Ammon's horn (tissue), 1 donor: ENCODE measurements around the gene LAMP2.
"Not testable (repeated sequence)": the region's sequence is repeated elsewhere in the genome, so short reads cannot be mapped to it uniquely, and the experiment has no call there.

Experiments used
- DNase-seq: peaks from one replicate; pipeline ENCODE4 v3.0.0-alpha.2; 2016; ENCODE audit warnings: low spot score

The LAMP2 gene

DNA sequence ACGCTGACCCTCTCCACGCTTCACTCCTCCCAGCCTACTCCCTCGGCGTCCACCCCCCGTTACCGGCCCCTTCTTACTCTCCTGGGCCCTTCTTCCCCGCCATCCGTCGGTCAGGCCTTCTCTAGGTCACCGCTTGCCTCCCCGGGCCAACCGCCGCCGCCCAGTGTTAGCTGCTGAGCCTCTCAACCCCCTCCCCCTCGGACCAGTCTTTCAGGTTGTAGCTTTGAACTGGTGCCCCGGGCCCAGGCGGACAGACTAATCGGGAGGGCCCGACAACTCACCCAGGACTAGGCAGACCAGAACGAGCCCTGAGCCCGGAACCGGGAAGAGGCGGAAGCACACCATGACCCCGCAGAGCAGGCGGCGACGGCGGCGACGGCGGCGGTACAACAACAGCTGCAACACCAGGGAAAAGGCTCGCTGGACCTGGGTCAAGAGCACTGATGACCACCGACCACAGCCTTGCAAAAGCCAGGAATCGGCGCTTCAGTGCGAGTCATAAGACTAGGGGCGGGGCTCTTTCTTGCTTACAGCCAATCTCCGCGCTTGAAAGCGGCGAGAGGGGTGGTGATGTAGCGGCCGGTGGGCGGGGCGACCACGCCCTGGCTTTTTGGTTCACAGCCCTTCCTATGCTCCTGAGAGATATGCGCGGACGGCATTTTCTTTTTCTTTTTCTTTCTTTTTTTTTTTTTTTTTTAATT lies at the start of gene LAMP2:
LAMP2 (minus strand) TSS at position 472 of the 701 bp plus-strand sequence; CDS start at position 345, 127 bp downstream.
- DNase-seq, result peak; percentile 94

DNA sequence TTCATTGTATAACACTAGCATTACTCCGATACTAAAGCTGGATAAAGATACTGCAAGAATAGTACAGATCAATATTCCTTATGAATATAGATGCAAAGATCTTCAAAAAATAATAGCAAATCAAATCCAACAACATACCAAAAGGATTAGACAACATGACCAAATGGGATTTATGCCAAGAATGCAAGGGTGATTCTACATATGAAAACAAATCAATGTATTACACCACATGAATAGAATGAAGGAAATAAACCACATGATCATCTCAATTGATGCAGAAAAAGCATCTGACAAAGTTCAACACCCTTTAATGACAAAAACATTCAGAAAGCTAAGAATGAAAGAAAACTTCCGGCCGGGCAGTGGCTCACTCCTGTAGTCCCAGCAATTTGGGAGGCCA lies 48.8 kb upstream of the LAMP2 start:
- DNase-seq, result no peak

DNA sequence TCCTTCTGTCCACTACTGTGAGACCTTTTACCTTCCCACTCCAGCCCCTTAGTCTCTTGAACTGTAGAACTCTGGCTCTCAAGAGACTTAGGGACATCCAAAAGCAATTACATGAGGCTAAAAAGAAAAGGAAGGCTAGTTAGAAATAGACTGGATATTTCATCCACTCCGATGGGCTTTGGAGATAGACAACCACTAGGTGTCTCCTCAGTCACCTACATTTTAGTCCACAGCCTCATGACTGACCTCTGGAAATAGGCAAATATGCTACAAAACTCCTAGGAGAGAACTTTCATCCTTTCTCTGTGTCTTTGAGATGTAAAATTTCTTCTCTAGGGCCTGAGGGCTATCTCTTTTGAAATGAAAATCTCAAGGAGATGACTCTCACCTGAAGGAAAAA lies 45.1 kb upstream of the LAMP2 start:
- DNase-seq, result no peak

DNA sequence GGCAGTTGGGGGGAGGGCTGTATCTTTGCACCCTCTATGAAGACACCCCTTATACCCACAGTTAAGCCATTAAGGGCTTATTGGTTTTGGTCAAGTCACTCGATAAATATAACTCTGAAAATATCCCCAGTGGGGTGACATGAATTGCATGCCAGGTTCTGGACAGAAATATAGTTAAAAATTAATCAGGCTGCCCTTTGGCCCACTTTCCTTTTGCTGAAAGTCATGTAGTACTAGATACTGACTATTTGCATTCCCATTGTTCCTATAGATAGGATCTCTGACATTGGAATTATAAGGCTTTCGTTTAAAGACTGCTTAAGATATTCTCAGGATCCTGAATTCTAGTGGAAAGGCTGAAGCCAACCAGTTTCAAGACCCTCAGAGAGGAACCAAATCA lies 43.5 kb upstream of the LAMP2 start:
- no peak for DNase-seq

DNA sequence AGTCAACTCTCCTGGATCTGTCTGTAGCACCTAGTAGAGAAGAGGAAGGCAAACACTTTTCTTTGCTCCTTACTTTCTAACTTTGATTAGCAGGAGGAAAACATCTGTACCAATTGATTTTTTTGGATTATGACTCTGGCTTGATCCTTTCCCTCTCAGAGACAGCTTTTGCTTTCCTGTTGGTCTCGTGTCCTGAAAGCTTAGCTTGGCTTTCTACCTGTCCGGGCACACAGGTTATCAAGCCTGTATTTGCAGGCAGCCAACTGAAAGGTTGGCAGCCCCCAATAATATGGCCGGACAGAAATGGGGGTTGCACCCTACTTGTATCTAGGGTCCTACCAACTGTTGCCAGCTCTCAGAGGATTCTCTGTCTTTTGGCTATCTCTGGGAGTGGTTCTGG lies 43.1 kb upstream of the LAMP2 start:
- no peak for DNase-seq

DNA sequence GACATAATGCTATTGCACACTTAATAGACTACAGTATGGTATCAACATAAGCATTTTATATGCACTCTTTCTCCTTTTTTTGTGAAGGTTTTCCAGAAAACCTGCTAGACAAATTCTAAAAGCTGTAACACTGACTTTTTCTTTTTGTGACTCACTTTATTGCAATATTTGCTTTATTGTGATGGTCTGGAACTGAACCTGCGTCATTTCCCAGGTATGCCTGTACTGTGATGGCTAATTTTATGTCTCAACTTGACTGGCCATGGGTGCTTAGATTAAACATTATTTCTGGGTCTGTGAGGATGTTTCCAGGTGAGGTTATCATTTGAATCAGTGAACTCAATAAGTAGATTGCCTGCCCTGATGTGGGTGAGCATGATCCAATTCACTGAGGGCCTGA lies 35.5 kb upstream of the LAMP2 start:
- no peak for DNase-seq

DNA sequence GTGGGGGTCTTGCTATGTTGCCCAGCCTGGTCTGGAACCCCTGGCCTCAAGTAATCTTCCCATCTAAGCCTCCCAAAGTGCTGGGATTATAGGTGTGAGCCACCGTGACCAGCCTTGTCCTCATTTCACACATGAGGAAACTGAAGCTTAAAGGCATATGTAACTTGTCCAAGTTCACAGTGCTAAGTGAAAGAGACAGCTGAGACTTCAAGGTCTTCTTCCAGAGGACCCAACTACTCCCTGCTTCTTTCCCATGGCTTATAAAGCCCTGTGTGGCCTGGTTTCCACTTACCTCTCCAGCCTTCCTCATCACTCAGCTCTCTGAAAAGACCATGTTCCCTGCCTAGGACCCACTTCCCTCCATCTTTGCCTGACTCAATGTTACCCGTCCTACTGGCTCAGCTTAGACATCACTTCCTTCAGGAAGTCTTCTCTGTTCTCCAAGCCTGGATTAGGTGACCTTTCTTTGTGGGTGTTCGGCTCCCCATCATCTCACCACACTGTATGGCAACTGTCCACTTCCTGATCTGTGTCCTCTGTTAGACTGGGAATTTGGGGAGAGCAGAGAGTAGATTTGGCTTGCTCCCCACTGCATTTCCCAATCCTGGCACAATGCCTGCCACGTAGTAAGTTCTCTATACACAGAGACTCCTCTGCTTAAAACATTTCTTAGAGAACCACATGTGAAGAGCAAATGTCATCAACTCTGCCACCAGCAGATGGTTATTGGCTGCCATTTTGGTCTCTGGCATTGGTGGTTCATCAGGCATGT lies 30.4 kb upstream of the LAMP2 start:
- DNase-seq, result no peak

DNA sequence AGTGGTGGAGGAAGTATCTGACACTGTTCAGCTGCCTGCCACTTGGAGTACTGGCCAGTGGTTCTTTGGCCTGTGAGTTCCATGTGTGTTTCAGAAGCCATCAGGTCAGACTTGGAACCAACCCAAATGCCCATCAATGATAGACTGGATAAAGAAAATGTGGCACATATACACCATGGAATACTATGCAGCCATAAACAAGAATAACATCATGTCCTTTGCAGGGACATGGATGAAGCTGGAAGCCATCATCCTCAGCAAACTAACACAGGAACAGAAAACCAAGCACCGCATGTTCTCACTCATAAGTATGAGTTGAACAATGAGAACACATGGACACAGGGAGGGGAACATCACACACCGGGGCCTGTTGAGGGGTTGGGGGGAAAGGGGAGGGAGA lies 21.0 kb upstream of the LAMP2 start:
- not testable (repeated sequence) for DNase-seq

DNA sequence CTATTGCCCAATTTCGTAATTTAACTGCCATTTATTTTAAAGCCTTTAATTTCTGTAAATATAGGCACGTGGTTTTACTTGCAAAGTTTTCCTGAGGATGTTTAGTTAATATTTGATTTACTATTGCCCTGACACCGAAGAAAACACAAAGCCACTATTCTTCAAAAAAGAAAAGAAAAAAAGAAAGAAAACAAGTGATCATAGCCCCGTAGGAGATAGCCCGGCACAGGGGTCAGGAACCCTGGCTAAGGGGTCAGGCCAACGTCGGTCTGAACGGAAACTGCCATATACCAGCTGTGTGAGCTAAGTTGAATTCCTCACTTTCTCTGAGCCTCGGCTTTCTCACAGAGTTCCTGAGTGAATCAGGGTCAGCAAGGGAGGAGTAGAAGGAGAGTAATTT lies 17.7 kb upstream of the LAMP2 start:
- no peak for DNase-seq

DNA sequence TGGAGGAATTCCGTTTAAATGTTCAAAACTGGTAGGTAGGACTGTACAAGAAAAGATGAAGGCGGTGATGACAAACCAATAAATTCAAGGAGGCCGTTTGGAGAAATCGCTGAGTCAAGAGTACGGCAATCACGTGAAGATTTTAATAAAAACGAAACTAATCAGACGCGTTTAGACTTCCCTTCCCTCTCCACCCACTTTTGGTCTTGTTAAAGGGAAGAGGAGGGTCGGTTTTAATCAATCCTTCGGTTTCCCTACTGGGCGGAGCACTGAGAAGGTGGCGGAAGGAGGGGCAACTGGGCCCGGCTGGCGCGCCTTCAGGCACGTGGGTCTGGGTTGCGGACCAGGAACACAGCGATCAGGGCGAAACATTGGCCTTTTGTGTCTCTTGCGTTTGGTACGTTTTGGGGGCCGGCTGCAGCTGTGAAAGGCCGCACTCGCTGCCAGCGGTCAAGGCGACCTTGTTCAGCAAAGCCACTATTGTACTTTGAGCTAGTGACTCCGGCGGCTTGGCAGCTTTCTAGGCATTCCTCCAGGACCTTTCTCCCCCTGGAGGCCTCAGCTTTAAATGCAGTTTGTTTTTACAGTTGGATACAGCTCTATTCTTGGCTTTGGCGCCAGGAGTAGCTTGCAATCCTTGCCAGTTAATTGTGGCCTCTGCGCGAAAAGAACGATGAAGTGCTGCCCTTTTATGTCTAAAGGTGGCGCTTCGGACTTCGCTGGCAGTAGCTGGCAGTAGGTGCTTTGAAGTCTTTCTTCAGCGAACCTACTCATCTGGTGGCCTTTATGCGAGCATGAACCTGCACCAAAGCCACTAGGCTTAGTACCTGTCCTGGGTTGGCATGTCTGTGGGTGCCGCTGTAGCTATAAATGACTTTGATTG lies 16.8 kb upstream of the LAMP2 start:
- peak; percentile 92 for DNase-seq

DNA sequence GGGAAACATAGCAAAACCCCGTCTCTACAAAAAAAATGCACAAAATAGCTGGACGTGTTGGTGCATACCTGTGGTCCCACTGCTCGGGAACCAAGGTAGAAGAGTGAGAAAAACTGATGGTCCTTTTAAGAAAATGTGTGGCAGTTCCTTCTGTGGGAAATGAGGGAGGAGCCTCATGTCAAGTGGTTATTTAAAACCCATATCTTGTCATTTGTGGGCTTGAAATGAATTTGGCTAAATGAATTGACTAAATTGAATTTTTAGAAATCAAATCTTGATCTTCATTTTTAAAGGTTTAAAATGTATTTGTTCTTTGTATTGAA lies 16.2 kb upstream of the LAMP2 start:
- DNase-seq, result no peak

DNA sequence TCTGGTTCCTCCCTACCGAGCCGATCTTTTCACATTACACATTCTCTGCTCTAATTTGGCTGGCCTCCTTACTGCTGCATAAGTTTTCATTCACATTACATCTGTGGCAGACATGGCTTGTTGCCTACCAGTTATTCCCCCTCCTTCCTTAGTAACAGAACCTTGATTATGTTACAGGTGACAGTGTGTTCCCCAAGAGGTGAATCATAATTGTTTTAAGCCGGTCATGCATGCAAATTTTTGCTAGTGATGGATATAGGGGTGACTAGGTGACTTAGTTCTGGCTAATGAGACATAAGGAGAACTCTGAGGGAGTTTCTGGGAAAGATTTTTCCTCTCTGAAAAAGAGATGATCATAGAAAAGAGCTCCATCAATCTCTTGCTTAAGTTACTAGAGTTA lies 8.4 kb upstream of the LAMP2 start:
- DNase-seq, result no peak

DNA sequence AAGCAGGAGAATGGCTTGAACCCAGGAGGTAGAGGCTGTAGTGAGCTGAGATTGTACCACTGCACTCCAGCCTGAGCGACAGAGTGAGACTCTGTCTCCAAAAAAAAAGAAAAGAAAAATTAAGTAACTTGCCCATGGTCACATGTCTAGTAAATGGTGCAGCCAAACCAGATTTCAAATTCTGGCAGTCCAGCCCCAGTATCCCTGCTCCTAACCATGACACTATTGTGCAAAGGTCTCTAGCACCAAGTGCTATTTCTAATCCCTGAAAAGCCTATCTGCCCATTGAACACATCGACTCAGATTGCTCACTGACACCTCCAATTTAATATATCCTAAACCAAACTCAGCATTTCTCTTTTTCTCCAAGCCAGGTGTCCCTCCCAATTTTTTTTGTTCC lies 7.6 kb upstream of the LAMP2 start:
- DNase-seq, result no peak

DNA sequence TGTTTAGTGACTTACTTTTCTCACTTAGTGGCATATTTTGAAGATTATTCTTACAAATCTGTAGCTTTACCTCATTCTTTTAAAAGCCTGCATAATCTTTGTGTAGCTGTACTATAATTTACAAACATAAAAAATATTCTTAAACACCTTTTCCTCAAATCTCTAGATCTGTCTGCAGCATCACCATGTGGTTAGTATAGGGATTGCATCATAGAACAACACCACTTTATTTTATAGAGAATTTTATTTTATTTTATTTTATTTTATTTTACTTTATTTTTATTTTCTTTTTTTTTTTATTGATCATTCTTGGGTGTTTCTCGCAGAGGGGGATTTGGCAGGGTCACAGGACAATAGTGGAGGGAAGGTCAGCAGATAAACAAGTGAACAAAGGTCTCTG lies 6.4 kb upstream of the LAMP2 start:
- peak; percentile 24 for DNase-seq

DNA sequence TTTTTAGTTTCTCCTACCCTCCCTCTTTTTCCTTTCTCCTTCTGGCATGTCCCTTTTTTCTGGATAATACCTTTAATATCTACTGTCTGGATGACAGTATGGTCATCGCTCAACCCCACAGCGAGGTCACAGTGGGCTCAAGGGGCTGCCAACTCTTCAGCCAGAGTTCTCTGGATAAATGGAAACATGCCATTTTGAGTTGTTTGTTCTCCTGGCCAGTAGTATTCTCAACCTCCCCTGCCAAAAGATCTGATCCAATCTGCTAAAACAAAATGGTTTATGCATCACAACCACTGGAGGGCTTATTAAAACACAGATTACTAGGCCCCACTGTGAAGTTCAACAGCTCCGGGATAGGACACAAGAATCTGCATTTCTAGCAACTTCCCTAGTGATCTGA lies 5.0 kb upstream of the LAMP2 start:
- DNase-seq, result no peak

DNA sequence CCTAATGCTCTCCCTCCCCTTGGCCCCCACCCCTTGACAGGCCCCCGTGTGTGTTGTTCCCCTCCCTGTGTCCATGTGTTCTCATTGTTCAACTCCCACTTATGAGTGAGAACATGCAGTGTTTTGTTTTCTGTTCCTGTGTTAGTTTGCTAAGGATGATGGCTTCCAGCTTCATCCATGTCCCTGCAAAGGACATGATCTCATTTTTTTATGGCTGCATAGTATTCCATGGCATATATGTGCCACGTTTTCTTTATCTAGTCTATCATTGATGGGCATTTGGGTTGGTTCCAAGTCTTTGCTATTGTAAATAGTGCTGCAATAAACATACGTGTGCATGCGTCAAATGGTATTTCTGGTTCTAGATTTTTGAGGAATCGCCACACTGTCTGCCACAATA lies 561 bp upstream of the LAMP2 start:
- DNase-seq, result not testable (repeated sequence)

DNA sequence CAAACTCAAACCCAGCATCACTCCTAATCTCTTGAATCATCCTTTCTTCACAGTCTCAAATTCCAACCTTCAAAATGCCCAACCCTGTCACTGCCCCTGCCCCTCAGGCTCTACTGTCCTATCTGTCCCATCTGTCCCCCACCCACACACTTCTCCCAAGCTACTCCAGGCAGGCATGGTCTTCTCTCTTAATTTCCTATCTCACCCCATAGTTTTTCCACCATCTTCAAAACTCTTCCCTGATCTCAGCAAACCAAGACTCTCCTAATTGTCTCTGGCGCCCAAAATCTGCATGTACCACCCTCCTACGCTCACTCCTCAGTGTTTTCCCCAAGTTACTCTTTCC lies 644 bp downstream of the LAMP2 start:
- no peak for DNase-seq

DNA sequence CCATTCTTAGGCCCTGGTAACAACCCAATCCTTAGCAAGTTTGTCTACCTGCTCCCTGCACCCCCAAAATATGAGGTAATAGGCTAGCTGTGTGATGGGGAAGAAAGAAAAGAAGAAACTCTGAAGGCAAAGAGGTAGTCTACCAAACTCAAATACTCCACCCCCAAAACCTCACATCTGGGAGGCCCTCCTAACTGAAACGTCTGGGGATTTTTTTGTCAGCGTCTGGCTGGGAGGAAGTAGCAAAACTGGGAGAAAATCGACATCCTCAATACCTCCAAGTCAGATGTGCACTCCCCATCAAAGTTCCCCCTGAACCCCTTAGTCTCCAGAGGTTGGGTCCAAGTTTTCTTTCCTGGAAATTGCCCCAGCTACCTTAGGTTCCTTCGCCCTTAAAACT lies 1.0 kb downstream of the LAMP2 start:
- no peak for DNase-seq

DNA sequence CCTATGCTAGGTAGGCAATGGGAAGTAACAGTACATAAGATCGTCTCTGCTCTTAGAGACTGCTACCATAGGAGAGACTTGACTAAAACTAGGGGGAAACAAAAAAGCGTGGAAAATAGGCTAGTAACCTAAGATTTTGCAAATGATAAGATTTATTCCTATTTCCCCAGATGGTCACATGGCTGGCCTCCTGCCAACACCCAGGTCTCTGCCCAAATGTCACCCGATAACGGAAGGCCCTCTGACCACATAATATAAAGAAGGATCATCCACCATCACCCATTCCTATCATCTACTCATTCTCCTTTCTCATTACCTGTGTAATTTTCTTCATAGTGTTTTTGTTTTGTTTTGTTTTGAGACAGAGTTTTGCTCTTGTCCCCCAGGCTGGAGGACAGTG lies 4.7 kb downstream of the LAMP2 start:
- DNase-seq, result no peak

DNA sequence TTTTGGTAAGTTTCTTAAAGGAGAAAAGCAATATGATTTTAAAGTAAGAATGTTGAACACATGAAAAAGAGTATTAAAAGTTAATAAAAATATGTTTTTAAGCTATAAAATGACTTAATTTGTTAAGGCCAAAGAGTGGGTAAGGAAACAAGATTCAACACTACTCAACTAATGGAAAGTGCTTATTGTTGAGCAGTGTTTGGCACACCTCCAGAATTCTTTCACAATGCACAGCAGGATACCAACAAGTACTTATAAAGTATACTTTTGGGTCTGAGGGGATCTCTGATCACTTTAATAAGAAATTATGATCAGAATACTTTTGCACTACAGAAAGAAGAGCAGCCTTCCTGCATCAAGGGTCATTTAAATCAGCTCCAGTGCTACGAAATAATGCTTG lies 5.9 kb downstream of the LAMP2 start:
- peak; percentile 56 for DNase-seq

DNA sequence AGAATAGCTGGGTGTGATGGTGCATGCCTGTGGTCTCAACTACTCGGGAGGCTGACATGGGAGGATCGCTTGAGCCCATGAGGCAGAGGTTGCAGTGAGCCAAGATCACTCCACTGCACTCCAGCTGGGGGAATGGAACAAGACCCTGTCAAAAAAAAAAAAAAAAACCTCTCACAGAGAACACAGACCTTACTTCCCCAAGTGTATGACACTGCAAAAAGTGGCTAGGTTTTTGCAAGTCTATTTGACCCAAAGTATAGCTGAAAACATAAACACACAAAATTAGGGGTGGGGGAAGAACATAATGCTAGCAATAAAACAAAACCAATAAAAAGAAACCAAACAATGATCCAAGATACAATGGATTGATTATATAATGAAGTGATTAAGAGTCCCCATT lies 6.7 kb downstream of the LAMP2 start:
- no peak for DNase-seq

DNA sequence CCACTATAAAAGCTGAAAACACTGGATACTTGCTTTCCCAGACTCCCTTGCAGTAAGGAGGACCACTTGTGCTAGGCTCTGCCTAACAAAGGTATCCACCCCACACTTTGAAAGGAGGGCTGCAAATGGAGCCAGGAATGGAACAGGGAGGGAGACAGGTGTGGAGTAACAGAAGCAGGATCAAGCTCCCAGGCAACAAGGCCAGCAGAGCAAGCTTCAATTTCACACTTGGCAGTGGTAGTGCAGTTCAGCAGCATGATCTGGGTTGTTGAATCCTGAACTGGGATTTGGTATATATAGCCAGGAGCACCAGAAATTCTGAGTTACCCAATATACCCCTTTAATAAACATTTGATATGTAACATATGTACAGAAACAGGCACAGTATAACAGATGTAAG lies 9.8 kb downstream of the LAMP2 start:
- no peak for DNase-seq

DNA sequence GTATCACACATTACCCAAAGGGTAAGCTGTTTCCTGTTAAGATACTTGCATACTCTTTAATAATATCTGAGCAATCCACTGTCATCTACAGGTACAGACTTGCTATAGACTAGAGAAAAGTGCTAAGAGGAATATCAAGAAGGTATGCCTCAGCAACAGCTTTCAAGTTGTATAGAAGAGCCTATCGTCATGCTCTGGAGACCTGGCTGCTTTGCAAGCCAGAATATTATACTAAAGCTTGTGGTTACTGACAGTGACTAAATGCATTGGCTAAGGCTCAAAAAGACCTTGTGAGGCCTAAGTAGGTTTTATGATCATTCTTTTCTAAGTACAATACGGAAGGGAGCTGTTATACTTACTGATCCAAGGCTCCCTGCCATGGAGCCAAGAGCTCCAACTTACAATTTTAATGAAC lies 11.3 kb downstream of the LAMP2 start:
- no peak for DNase-seq
